Caco-2 (cell line): Measurements from ENCODE around the gene BPIFB2. TPM values are rescaled to one million over a fixed set of nuclear protein-coding genes. Genes with fewer than 3 reads are reported as not detected.

ENCODE experiments used
- BruUV-seq: library from RNA; stranded (reverse); fragments of 400-500 nt; replicated peaks from 2 replicates; lab custom pipeline; 2021; lab: Mats Ljungman, UMichigan
- CTCF ChIA-PET: fragments of 300-600 bp; sonication (Branson Sonifier 250); formaldehyde crosslinking; loops from one replicate; lab custom pipeline; 2022; ENCODE audit warnings: antibody characterized with exemption; lab: Charles Lee
- POLR2A ChIA-PET: fragments of 300-600 bp; sonication (Branson Sonifier 250); formaldehyde crosslinking; loops from one replicate; lab custom pipeline; 2022; ENCODE audit warnings: antibody characterized with exemption; lab: Charles Lee
- DNase-seq, 2 experiments: peaks; one replicate each; pipeline versions ENCODE4 v3.0.0 to v3.0.0-alpha.2; 2020 to 2022
- H3K27me3 ChIP-seq: replicated peaks from 2 replicates; pipeline ENCODE4 v1.6.0; 2011; ENCODE audit warnings: low read length; ENCODE audit not compliant: control insufficient read depth, insufficient read depth
- H3K36me3 ChIP-seq: 2 replicates; pipeline ENCODE4 v1.5.1; 2011; ENCODE audit warnings: low read length; ENCODE audit not compliant: control insufficient read depth, insufficient read depth
- H3K4me1 ChIP-seq: fragments of 250-450 bp; sonication (Bioruptor Pico); 2 replicates; pipeline ENCODE4 v1.5.1; 2020; ENCODE audit warnings: mild to moderate bottlenecking
- H3K4me3 ChIP-seq: 2 replicates; pipeline ENCODE4 v1.5.1; 2011; ENCODE audit warnings: low read depth, mild to moderate bottlenecking, control low read depth, low read length
- H3K9me3 ChIP-seq: fragments of 250-450 bp; sonication (Bioruptor Pico); 2 replicates; pipeline ENCODE4 v1.5.1; 2020; ENCODE audit warnings: mild to moderate bottlenecking, moderate library complexity
- H3K27ac Mint-ChIP-seq: one replicate; pipeline ENCODE4 v1.8.0; 2022; ENCODE audit warnings: mixed read lengths; ENCODE audit not compliant: unreplicated experiment
- H3K27me3 Mint-ChIP-seq: one replicate; pipeline ENCODE4 v1.8.0; 2022; ENCODE audit warnings: mixed read lengths; ENCODE audit not compliant: insufficient read depth, unreplicated experiment
- H3K36me3 Mint-ChIP-seq: one replicate; pipeline ENCODE4 v1.8.0; 2022; ENCODE audit warnings: mild to moderate bottlenecking, mixed read lengths; ENCODE audit not compliant: insufficient read depth, unreplicated experiment
- H3K4me1 Mint-ChIP-seq: one replicate; pipeline ENCODE4 v1.8.0; 2022; ENCODE audit warnings: low read depth, mixed read lengths; ENCODE audit not compliant: unreplicated experiment
- H3K4me3 Mint-ChIP-seq: one replicate; pipeline ENCODE4 v1.8.0; 2022; ENCODE audit warnings: mild to moderate bottlenecking, moderate library complexity, mixed read lengths; ENCODE audit not compliant: unreplicated experiment
- H3K9me3 Mint-ChIP-seq: one replicate; pipeline ENCODE4 v1.8.0; 2022; ENCODE audit warnings: mixed read lengths; ENCODE audit not compliant: unreplicated experiment
- CTCF ChIP-seq, 2 experiments: fragments of 200-600 bp in 1 of 2; IDR thresholded peaks; 1 replicate in 1 of 2; 2 replicates in 1 of 2; pipeline versions ENCODE4 v1.5.1 to v1.8.0; 2011 to 2022; ENCODE audit warnings: antibody characterized with exemption in 1 of 2, control low read depth in 1 of 2, inconsistent platforms in 1 of 2, low read depth in 1 of 2, low read length in 1 of 2, mild to moderate bottlenecking in 1 of 2, moderate library complexity in 1 of 2; ENCODE audit not compliant: insufficient read depth in 1 of 2, severe bottlenecking in 1 of 2, unreplicated experiment in 1 of 2
- intact Hi-C: fragments of 100-400 bp; cut with micrococcal nuclease; formaldehyde crosslinking; loops from one replicate; pipeline ENCODE4 v1.10.0; 2022; ENCODE audit not compliant: unreplicated experiment
- total RNA-seq: library from RNA; stranded (reverse); gene quantifications from 2 replicates; pipeline ENCODE4 v1.2.3, GENCODE V29; 2022

BPIFB2 gene
- total RNA-seq, 1 experiment from 2014 or later, result not detected

- peaks cover 5% of the 10 kb centered on the region for H3K36me3 Mint-ChIP-seq
- DNase-seq, result no peak
- BruUV-seq, result no TSS peak
- Histone ChIP-seq H3K27me3 (no peaks in the 10 kb centered on the region), H3K4me3 (no peak overlapping the region), H3K4me1 (no peaks in the 10 kb centered on the region), H3K9me3 (no peaks in the 10 kb centered on the region), H3K36me3 (no peaks in the 10 kb centered on the region)
- no peak for TF ChIP-seq CTCF (IDR thresholded peaks at IDR 0.05; ENCODE audit: insufficient read depth in 1 of 2, low read depth in 1 of 2, low read length in 1 of 2, severe bottlenecking in 1 of 2, unreplicated experiment in 1 of 2)
- H3K4me1 Mint-ChIP-seq, result no peaks in the 10 kb centered on the region
- POLR2A ChIA-PET, result no interaction called here
- no peak overlapping the region for H3K27ac Mint-ChIP-seq
- peaks cover 16% of the 10 kb centered on the region for H3K27me3 Mint-ChIP-seq
- H3K9me3 Mint-ChIP-seq, result no peaks in the 10 kb centered on the region
- CTCF ChIA-PET, result no interaction called here
- intact Hi-C loops, result no loop called here
- H3K4me3 Mint-ChIP-seq, result no peak overlapping the region
Measured at GRCh38 chr20:33054381-33054780, 46.9 kb downstream of the BPIFB2 start.

DNA sequence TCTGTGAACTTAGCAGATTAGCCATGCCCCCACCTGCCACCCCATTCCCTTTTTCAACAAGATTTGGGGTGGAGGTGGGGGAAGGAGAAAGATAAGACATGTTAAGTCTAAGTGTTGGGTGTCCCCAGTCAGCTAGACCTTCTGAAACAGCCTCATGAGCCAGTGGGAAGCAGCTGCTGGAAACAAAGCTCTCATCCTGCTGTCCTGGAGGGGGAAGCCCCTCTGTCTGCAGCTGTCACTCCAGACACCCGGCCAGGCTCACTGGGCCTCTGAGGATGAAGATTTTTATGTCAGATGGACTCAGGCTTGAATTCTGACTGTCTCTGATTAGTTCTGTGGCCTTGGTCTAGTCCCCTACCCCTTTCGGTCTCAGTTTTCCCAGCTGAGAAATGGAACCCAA, 47.3 kb downstream of the BPIFB2 start:
- BruUV-seq, result no TSS peak

DNA sequence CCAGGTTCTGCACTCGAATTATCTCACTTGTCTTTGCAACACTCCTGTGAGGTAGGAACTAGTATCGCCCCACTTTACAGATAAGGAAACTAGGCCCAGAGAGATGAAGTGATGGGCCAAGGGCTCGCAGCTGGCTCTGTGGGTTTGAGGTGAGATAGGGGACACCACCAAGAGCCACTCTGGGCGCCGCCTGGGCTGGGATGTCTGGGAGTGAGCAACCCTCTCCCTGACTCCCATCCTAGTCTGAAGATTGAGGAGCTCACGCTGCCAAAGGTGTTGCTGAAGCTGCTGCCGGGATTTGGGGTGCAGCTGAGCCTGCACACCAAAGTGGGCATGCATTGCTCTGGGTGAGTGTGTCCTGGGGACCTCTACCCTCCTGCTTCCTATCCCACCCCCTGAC, 51.6 kb downstream of the BPIFB2 start:
- H3K4me3 Mint-ChIP-seq, result no peak overlapping the region
- no peaks in the 10 kb centered on the region for H3K4me1 ChIP-seq
- intact Hi-C loops, result no loop called here
- DNase-seq, result no peak
- H3K36me3 Mint-ChIP-seq, result peaks cover 4% of the 10 kb centered on the region
- ChIA-PET CTCF (no interaction called here), POLR2A (no interaction called here)
- H3K9me3 ChIP-seq, result no peaks in the 10 kb centered on the region
- H3K4me3 ChIP-seq, result no peak overlapping the region
- no peaks in the 10 kb centered on the region; the same call in 1 of the 2 replicates for H3K27me3 ChIP-seq
- no peak for TF ChIP-seq CTCF (IDR thresholded peaks at IDR 0.05; ENCODE audit: insufficient read depth in 1 of 2, low read depth in 1 of 2, low read length in 1 of 2, severe bottlenecking in 1 of 2, unreplicated experiment in 1 of 2)
- H3K27me3 Mint-ChIP-seq, result peaks cover 19% of the 10 kb centered on the region
- H3K9me3 Mint-ChIP-seq, result no peaks in the 10 kb centered on the region
- BruUV-seq, result no TSS peak
- no peak overlapping the region for H3K27ac Mint-ChIP-seq
- H3K4me1 Mint-ChIP-seq, result no peaks in the 10 kb centered on the region
- no peaks in the 10 kb centered on the region for H3K36me3 ChIP-seq

More for the DNA sequence above, 47.3 kb downstream of the BPIFB2 start:
- no peak for TF ChIP-seq CTCF (IDR thresholded peaks at IDR 0.05; ENCODE audit: insufficient read depth in 1 of 2, low read depth in 1 of 2, low read length in 1 of 2, severe bottlenecking in 1 of 2, unreplicated experiment in 1 of 2)
- no peak for DNase-seq
- Mint-ChIP-seq H3K36me3 (peaks cover 5% of the 10 kb centered on the region), H3K4me3 (no peak overlapping the region), H3K4me1 (no peaks in the 10 kb centered on the region), H3K27ac (no peak overlapping the region), H3K9me3 (no peaks in the 10 kb centered on the region), H3K27me3 (peaks cover 16% of the 10 kb centered on the region)
- intact Hi-C loops, result no loop called here
- ChIA-PET CTCF (no interaction called here), POLR2A (no interaction called here)
- Histone ChIP-seq H3K4me3 (no peak overlapping the region), H3K36me3 (no peaks in the 10 kb centered on the region), H3K9me3 (no peaks in the 10 kb centered on the region), H3K4me1 (no peaks in the 10 kb centered on the region), H3K27me3 (no peaks in the 10 kb centered on the region)
